GM12878 (cell line): ENCODE data around the gene TBCCD1. TPM values are rescaled to one million over a fixed set of nuclear protein-coding genes. Genes with fewer than 3 reads are reported as not detected.

ENCODE experiments used
- ATAC-seq: fragments of 200-7000 bp; cut with Tn5 transposase; 3 replicates; pipeline ENCODE4 v1.9.1; 2020; ENCODE audit warnings: mild to moderate bottlenecking, moderate library complexity
- BruUV-seq: library from RNA; stranded (reverse); fragments of 400-500 nt; replicated peaks from 2 replicates; lab custom pipeline; 2021; lab: Mats Ljungman, UMichigan
- CTCF ChIA-PET: fragments of 300-600 bp; sonication (Branson Sonifier 250); formaldehyde crosslinking; extraction: SDS; loops from one replicate; lab custom pipeline; 2021; ENCODE audit warnings: inconsistent platforms; lab: Yijun Ruan, JAX
- POLR2A ChIA-PET: fragments of 350-600 bp; formaldehyde crosslinking; extraction: SDS; loops from one replicate; lab custom pipeline; 2021; ENCODE audit warnings: inconsistent platforms; lab: Charles Lee
- RAD21 ChIA-PET: fragments of 300-600 bp; sonication (Branson Sonifier 250); formaldehyde crosslinking; loops from one replicate; lab custom pipeline; 2023; ENCODE audit warnings: antibody characterized with exemption; ENCODE audit not compliant: unreplicated experiment; lab: Charles Lee
- SMC1A ChIA-PET: fragments of 300-600 bp; sonication (Branson Sonifier 250); formaldehyde crosslinking; loops from one replicate; lab custom pipeline; 2023; ENCODE audit not compliant: unreplicated experiment, uncharacterized antibody; lab: Charles Lee
- DNase-seq: peaks from one replicate; pipeline ENCODE4 v3.0.0-alpha.2; 2011; ENCODE audit warnings: low read depth, low spot score
- FAIRE-seq: peaks from 3 replicates; lab custom pipeline; 2011; peaks lifted over from hg19 to GRCh38; lab: Jason Lieb, UNC
- H2AFZ ChIP-seq: 2 replicates; pipeline ENCODE4 v1.6.0; 2011; ENCODE audit warnings: low read depth, low read length, control low read depth; ENCODE audit not compliant: control insufficient read depth
- H3K27ac ChIP-seq: 2 replicates; pipeline ENCODE4 v1.5.1; 2011; ENCODE audit warnings: control low read depth; ENCODE audit not compliant: control insufficient read depth, insufficient read depth
- H3K27me3 ChIP-seq, 2 experiments: replicated peaks in 1 of 2; 2 replicates each; pipeline versions ENCODE4 v1.6.0 to v1.6.1; 2011; ENCODE audit warnings: low read length in 1 of 2; ENCODE audit not compliant: control insufficient read depth in 2 of 2, insufficient read depth in 2 of 2
- H3K36me3 ChIP-seq, 2 experiments: 2 replicates each; pipeline ENCODE4 v1.5.1; 2011; ENCODE audit warnings: low read length in 1 of 2; ENCODE audit not compliant: control insufficient read depth in 2 of 2, insufficient read depth in 2 of 2
- H3K4me1 ChIP-seq: 2 replicates; pipeline ENCODE4 v1.6.1; 2011; ENCODE audit warnings: mild to moderate bottlenecking, low read length, moderate library complexity, mixed read lengths; ENCODE audit not compliant: control insufficient read depth, insufficient read depth
- H3K4me2 ChIP-seq: 2 replicates; pipeline ENCODE4 v1.6.0; 2011; ENCODE audit warnings: control low read depth; ENCODE audit not compliant: control insufficient read depth, insufficient read depth
- H3K4me3 ChIP-seq: fragments of 200-600 bp; sonication (generic); 2 replicates; pipeline ENCODE4 v1.5.1; 2016
- H3K79me2 ChIP-seq: 2 replicates; pipeline ENCODE4 v1.6.0; 2011; ENCODE audit warnings: low read length; ENCODE audit not compliant: control insufficient read depth, insufficient read depth
- H3K9ac ChIP-seq: 2 replicates; pipeline ENCODE4 v1.8.0; 2011; ENCODE audit warnings: low read length, control low read depth, mixed read lengths; ENCODE audit not compliant: control insufficient read depth, insufficient read depth
- H3K9me3 ChIP-seq: replicated peaks from 3 replicates; pipeline ENCODE4 v1.5.1; 2011; ENCODE audit warnings: mild to moderate bottlenecking, low read length; ENCODE audit not compliant: control insufficient read depth, insufficient read depth
- H4K20me1 ChIP-seq: 2 replicates; pipeline ENCODE4 v1.6.0; 2011; ENCODE audit not compliant: control insufficient read depth, insufficient read depth
- BCL3 ChIP-seq: IDR thresholded peaks from 2 replicates; pipeline ENCODE4 v1.6.1; 2011; ENCODE audit warnings: borderline replicate concordance, low read depth, mild to moderate bottlenecking, moderate library complexity, low read length; ENCODE audit not compliant: insufficient read depth, poor library complexity, severe bottlenecking
- BMI1 ChIP-seq: fragments of 450-650 bp; IDR thresholded peaks from 2 replicates; pipeline ENCODE4 v1.6.1; 2016; ENCODE audit warnings: mild to moderate bottlenecking, moderate library complexity, borderline replicate concordance
- CHD4 ChIP-seq: fragments of 200-600 bp; sonication (generic); IDR thresholded peaks from 2 replicates; pipeline ENCODE4 v1.6.1; 2016; ENCODE audit warnings: mild to moderate bottlenecking
- FOXK2 ChIP-seq: fragments of 450-650 bp; IDR thresholded peaks from 2 replicates; pipeline ENCODE4 v1.6.1; 2017; ENCODE audit warnings: mild to moderate bottlenecking, moderate library complexity
- HDAC2 ChIP-seq: fragments of 200-600 bp; sonication (generic); IDR thresholded peaks from 2 replicates; pipeline ENCODE4 v1.6.1; 2017
- HSF1 ChIP-seq: fragments of 150-350 bp; IDR thresholded peaks from 2 replicates; pipeline ENCODE4 v1.6.1; 2014; ENCODE audit warnings: mild to moderate bottlenecking, low read depth, low read length
- IKZF1 ChIP-seq: fragments of 450-650 bp; conservative IDR thresholded peaks from 2 replicates; pipeline ENCODE4 v1.6.1; 2017; ENCODE audit warnings: antibody characterized with exemption, mild to moderate bottlenecking
- KAT2A ChIP-seq: conservative IDR thresholded peaks from 2 replicates; pipeline ENCODE4 v1.6.1; 2011; ENCODE audit warnings: low read depth, low read length; ENCODE audit not compliant: control insufficient read depth
- MLLT1 ChIP-seq: fragments of 450-650 bp; IDR thresholded peaks from 2 replicates; pipeline ENCODE4 v1.6.1; 2016; ENCODE audit warnings: mild to moderate bottlenecking
- PKNOX1 ChIP-seq: fragments of 450-650 bp; IDR thresholded peaks from 2 replicates; pipeline ENCODE4 v1.6.1; 2016; ENCODE audit warnings: mild to moderate bottlenecking
- RB1 ChIP-seq: fragments of 450-650 bp; formaldehyde crosslinking; IDR thresholded peaks from 2 replicates; pipeline ENCODE4 v1.6.1; 2017; ENCODE audit warnings: mild to moderate bottlenecking, borderline replicate concordance
- SIX5 ChIP-seq: IDR thresholded peaks from 2 replicates; pipeline ENCODE4 v1.6.1; 2011; ENCODE audit warnings: mild to moderate bottlenecking, low read depth, low read length, moderate library complexity; ENCODE audit not compliant: severe bottlenecking
- SMAD1 ChIP-seq: fragments of 450-650 bp; IDR thresholded peaks from 2 replicates; pipeline ENCODE4 v1.6.1; 2018; ENCODE audit warnings: mild to moderate bottlenecking, low read depth; ENCODE audit not compliant: partially characterized antibody
- SREBF2 ChIP-seq: IDR thresholded peaks from 2 replicates; pipeline ENCODE4 v1.6.1; 2012; ENCODE audit warnings: mild to moderate bottlenecking, low read length
- ZBTB11 ChIP-seq: fragments of 450-650 bp; formaldehyde crosslinking; IDR thresholded peaks from 2 replicates; pipeline ENCODE4 v1.5.0; 2022; ENCODE audit warnings: mild to moderate bottlenecking, missing genetic modification characterization
- WGBS: methylation state at CpG from one replicate; pipeline ENCODE4 v1.1.6; 2016; ENCODE audit warnings: low lambda C conversion rate; ENCODE audit not compliant: insufficient replicate concordance, insufficient coverage; ENCODE audit errors: missing lambda C conversion rate; 5-methylcytosine and 5-hydroxymethylcytosine counted together
- in situ Hi-C: fragments of 300-500 bp; cut with MboI; formaldehyde crosslinking; loops from 9 replicates; pipeline ENCODE4 v1.14.3; 2018; ENCODE audit warnings: mixed read lengths
- intact Hi-C: fragments of 100-400 bp; cut with micrococcal nuclease; formaldehyde crosslinking; loops from one replicate; pipeline ENCODE4 v1.14.2; 2022; ENCODE audit not compliant: unreplicated experiment
- polyA plus RNA-seq, 11 experiments: library from polyadenylated mRNA; depleted of rRNA in 4 of 11; unstranded in 6 of 11; stranded (reverse) in 5 of 11; fragments of >200 nt; fragmentation: Nextera tagmentation in 4 of 11; fragmentation: Illumina TruSeq in 1 of 11; extraction: Ambion mirVana in 4 of 11; extraction: Trizol in 1 of 11; gene quantifications; 1 replicate in 1 of 11; 2 replicates in 10 of 11; pipeline versions ENCODE4 v1.2.1 to v1.2.3, GENCODE V29; 2011 to 2016; ENCODE audit warnings: inconsistent platforms in 2 of 11, missing spikeins in 2 of 11, low read depth in 1 of 11
- total RNA-seq, 4 experiments: library from RNA; depleted of rRNA in 3 of 4; stranded (reverse); fragments of >200 nt in 3 of 4; fragmentation: Illumina TruSeq in 1 of 4; extraction: Trizol in 1 of 4; gene quantifications; 2 replicates each; pipeline versions ENCODE4 v1.2.1 to v1.2.3, GENCODE V29; 2013 to 2021

Gene TBCCD1
- total and polyA plus RNA-seq, 10 of the 15 experiments (the other 5 are each of a cell fraction or from before 2014, with no cell fraction given) = 6.9 to 23.4 (median 14.7) TPM

GRCh38 chr3:186598794-186599141, 31.6 kb upstream of the TBCCD1 start:
- Histone ChIP-seq H3K36me3 (no peaks in the 10 kb centered on the region), H3K9ac (no peak overlapping the region), H3K4me3 (no peak overlapping the region), H3K27me3 (no peaks in the 10 kb centered on the region), H3K4me2 (no peak overlapping the region), H3K9me3 (no peaks in the 10 kb centered on the region), H3K79me2 (no peaks in the 10 kb centered on the region), H2AFZ (no peak overlapping the region), H3K27ac (no peak overlapping the region), H4K20me1 (no peaks in the 10 kb centered on the region), H3K4me1 (no peaks in the 10 kb centered on the region)
- ChIA-PET RAD21 (no interaction called here), SMC1A (interaction anchor here (1.1 kb wide), 1 partner anchor 54 kb away, joined by 3 read pairs; no protein-coding TSS in a partner anchor), CTCF (no interaction called here), POLR2A (no interaction called here)
- DNase-seq = no peak
- intact Hi-C loops (no loop called here), in situ Hi-C loops (no loop called here)
- 44% methylated on average over 4 of the region's 4 CpGs for WGBS
- no TSS peak for BruUV-seq
- FAIRE-seq = no peak
- ATAC-seq = no peak; the same call in 1 of the 3 replicates
- TF ChIP-seq HDAC2 = no peak
- TF ChIP-seq IKZF1 = no peak
- TF ChIP-seq BCL3 = no peak
- no peak for TF ChIP-seq CHD4
- TF ChIP-seq SIX5 = no peak
- no peak for TF ChIP-seq HSF1
- no peak for TF ChIP-seq SMAD1
- TF ChIP-seq BMI1 = no peak
- TF ChIP-seq MLLT1 = no peak
- TF ChIP-seq SREBF2 = no peak
- no peak for TF ChIP-seq ZBTB11 (CRISPR knock-in tag)
- TF ChIP-seq RB1 = no peak
- no peak for TF ChIP-seq KAT2A
- TF ChIP-seq FOXK2 = no peak
- TF ChIP-seq PKNOX1 = no peak
